IgD-negative memory B cell (primary cell): ENCODE results near the gene HS3ST3A1. TPM values are rescaled to one million over a fixed set of nuclear protein-coding genes. Genes with fewer than 3 reads are reported as not detected.
A peak's percentile ranks its signal among the peaks of the same experiment; 100 is the strongest.

Source experiments
- H3K27ac Mint-ChIP-seq, 3 donors: one replicate each; pipeline ENCODE4 v1.8.0; 2020 to 2022; ENCODE audit warnings: mild to moderate bottlenecking in 3 of 3, mixed read lengths in 3 of 3, moderate library complexity in 1 of 3
- H3K27me3 Mint-ChIP-seq: one replicate; pipeline ENCODE4 v1.8.0; 2021; ENCODE audit warnings: mixed read lengths
- H3K36me3 Mint-ChIP-seq: one replicate; pipeline ENCODE4 v1.8.0; 2020; ENCODE audit warnings: mild to moderate bottlenecking, mixed read lengths
- H3K4me1 Mint-ChIP-seq, 3 donors: one replicate each; pipeline ENCODE4 v1.8.0; 2020 to 2022; ENCODE audit warnings: mixed read lengths in 3 of 3, mild to moderate bottlenecking in 1 of 3
- H3K4me3 Mint-ChIP-seq, 4 donors: one replicate each; pipeline ENCODE4 v1.8.0; 2020 to 2022; ENCODE audit warnings: mild to moderate bottlenecking in 4 of 4, mixed read lengths in 4 of 4, moderate library complexity in 3 of 4
- H3K9me3 Mint-ChIP-seq, 3 donors: one replicate each; pipeline ENCODE4 v1.8.0; 2020 to 2021; ENCODE audit warnings: mixed read lengths in 3 of 3, mild to moderate bottlenecking in 1 of 3
- polyA plus RNA-seq: library from polyadenylated mRNA; unstranded; fragments of 300-500 nt; fragmentation: Illumina TruSeq; gene quantifications from one replicate; pipeline ENCODE4 v1.2.3, GENCODE V29; 2021

The HS3ST3A1 gene
- 0.44 TPM for polyA plus RNA-seq

DNA sequence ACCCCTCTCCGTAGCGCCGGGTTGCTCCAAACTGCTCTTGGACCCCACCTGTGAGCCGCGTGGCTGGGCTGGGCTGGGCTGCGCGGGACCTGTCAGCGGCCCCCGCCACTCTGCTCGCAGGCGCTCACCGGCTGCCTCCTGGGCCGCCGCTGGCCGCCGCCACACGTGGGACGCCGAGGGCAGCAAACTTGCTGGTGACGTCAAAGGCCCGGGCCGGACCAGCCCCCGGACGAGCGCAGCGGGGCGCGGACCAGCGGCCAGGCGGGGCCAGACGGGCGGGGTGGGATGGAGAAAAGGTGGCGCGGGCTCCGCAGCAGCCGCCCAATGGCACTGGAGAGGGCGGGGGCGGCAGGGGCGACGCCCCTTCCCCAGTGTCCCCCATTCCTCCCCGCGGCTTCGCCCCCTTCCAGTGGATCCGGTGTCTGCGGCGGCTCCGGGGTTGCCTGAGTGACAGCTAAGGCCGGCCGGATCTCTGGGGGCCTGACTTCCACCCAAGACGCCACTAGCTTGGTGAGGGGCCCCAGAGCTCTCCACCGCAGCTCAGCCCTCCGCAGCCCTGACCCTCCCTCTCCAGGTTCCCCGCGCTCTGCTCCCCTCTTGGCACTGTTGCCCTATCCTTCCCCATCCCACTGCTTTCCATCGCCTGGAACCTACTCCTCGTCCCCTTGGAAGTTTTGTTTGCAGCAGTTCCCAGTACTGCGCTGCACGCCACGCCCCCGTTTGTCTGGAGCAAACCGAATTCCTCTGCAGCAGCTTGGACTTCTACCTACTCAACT, at the start of gene HS3ST3A1:
Gene HS3ST3A1 (minus strand): TSS at position 154 of the 776 bp plus-strand sequence. CDS start 800 bp downstream, outside the sequence.
- H3K4me3 Mint-ChIP-seq = no peak within 1 kb of the TSS
- no peak within 1 kb of the TSS for H3K27ac Mint-ChIP-seq
- H3K4me1 Mint-ChIP-seq = peaks cover 2 to 10% (median 2%) of the 10 kb centered on the region in 3 donors
- no peaks in the 10 kb centered on the region for H3K9me3 Mint-ChIP-seq
- peaks cover 22% of the 10 kb centered on the region for H3K27me3 Mint-ChIP-seq
- peaks cover 3% of the 10 kb centered on the region for H3K36me3 Mint-ChIP-seq

DNA sequence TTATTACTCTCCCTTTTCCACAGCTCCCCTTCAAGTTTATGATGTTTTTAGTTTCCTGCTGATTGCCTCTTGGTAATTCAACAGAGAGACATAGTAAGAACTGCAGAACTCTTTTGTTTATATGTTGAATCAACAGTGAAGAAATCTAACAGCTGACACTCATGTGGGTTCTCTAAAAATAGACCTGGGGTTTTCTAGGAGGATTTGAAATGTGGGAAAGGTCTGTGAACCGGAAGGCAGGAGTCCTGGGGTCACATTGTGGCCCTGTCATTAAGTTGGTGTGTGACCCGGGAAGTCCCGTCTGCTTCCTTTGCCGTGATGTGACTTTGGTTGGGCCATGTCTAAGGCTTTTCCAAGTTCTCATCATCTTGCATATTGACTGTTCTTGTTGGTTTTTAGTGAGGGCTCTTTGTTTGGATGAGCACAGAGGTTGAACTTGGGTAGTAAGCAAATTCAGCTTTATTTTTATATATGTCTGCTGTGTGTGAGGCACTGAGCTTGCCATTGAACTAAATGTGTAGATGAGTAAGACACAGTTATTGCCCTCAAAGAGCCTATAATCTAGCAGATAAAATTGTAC, 48.5 kb upstream of the HS3ST3A1 start:
- Mint-ChIP-seq H3K27me3 (no peaks in the 10 kb centered on the region), H3K9me3 (no peaks in the 10 kb centered on the region), H3K27ac (no peak overlapping the region), H3K4me3 (no peak overlapping the region), H3K4me1 (no peaks in the 10 kb centered on the region), H3K36me3 (no peaks in the 10 kb centered on the region)

DNA sequence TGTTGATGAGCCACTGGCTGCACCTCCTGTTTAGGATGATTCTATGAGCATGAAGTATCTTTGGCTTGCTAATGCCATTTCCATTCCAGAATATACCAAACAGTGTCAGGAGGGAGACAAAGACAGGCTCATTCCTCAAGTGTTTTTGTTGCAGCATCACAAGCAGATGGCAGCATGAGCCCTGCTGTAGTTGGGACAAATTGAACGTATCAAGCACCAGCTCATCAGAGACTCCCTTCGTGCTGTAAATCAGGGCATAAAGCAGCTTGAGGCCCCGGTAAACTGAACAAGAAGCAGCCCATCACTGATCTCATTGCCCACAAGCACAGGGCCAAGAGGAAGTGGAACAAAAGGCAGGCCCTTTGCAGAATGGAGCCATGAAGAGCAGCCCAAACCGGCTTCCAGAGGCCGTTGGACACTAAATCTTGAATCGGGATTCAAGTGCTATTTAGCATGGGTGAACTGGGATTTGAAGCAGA, 45.9 kb upstream of the HS3ST3A1 start:
- no peaks in the 10 kb centered on the region for H3K4me1 Mint-ChIP-seq
- no peak overlapping the region for H3K27ac Mint-ChIP-seq

DNA sequence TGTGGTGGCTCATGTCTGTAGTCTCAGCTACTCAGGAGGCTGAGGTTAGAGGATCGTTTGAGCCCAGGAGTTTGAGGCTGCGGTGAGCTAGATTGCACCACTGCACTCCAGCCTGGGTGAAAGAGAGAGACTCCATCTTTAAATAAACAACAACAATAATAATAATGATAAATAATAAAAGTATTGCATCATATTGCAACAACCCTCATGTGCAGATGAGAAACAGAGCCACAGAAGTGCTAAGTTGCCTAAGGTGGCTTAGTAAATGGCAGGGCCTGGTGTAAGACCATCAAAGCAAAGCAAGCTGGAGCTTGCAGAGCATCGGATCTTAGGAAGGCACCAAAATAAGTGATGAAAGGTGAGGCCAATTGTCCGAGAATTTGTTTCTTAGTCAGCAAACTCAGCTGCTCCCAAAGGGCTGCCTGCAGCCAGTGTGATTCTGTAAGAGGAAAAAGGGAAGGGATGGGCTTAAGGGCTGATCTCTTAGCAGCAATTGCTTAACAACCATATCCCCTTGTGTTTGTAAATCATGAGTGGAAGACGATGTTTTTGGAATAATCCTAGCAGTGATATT, 45.3 kb upstream of the HS3ST3A1 start:
- peak overlapping the region in 1 of 4 donors; percentile 2 for H3K4me3 Mint-ChIP-seq
- H3K27me3 Mint-ChIP-seq = peaks cover 3% of the 10 kb centered on the region
- H3K4me1 Mint-ChIP-seq = no peaks in the 10 kb centered on the region
- no peaks in the 10 kb centered on the region for H3K9me3 Mint-ChIP-seq
- H3K27ac Mint-ChIP-seq = no peak overlapping the region
- no peaks in the 10 kb centered on the region for H3K36me3 Mint-ChIP-seq

More for the DNA sequence above, 45.9 kb upstream of the HS3ST3A1 start:
- H3K9me3 Mint-ChIP-seq = no peaks in the 10 kb centered on the region
- H3K36me3 Mint-ChIP-seq = no peaks in the 10 kb centered on the region
- H3K27me3 Mint-ChIP-seq = peaks cover 3% of the 10 kb centered on the region
- no peak overlapping the region for H3K4me3 Mint-ChIP-seq

DNA sequence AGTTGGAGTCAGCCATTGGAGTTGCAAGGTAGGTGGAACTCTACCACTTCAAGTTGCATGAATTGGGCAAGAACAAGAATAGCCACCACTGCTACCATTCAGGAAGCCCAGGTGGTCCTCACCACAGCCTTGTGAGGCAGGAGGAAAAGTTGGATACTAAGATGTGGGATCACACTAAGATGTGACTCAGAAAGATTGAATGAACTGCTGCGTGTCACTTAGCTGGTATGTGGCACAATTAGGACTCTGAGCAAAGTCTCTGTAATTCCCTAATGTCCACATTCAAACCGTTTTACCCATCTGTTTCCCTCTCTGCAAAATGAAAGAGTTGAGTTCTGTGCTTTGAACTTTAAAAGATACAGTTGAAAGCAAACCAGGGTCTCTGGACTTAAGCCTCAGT, 44.7 kb upstream of the HS3ST3A1 start:
- Mint-ChIP-seq H3K27me3 (peaks cover 3% of the 10 kb centered on the region), H3K4me1 (no peaks in the 10 kb centered on the region), H3K27ac (no peak overlapping the region), H3K4me3 (no peak overlapping the region), H3K36me3 (no peaks in the 10 kb centered on the region), H3K9me3 (no peaks in the 10 kb centered on the region)

DNA sequence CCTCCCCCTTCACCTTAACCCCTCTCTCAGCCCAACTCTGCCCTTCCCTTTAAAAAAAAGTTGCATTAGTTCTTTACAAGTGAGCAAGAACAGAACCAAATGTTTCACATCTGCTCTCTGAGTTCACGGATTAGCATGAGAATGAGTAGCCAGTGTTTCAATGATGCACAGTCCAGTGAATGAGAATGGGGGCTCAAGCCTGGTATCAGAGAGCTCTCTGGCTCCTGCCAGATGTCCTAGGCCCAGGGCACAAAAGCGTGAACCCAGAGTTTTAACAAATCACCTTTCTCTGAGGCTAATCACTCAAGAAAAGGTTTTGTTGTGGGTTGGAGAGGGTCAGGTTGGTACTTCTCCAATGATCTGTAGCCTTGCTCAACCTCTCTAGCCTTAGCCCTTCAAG, 41.5 kb upstream of the HS3ST3A1 start:
- no peaks in the 10 kb centered on the region for H3K4me1 Mint-ChIP-seq
- peaks cover 3% of the 10 kb centered on the region for H3K27me3 Mint-ChIP-seq
- no peaks in the 10 kb centered on the region for H3K9me3 Mint-ChIP-seq
- no peaks in the 10 kb centered on the region for H3K36me3 Mint-ChIP-seq
- H3K27ac Mint-ChIP-seq = no peak overlapping the region
- H3K4me3 Mint-ChIP-seq = no peak overlapping the region

DNA sequence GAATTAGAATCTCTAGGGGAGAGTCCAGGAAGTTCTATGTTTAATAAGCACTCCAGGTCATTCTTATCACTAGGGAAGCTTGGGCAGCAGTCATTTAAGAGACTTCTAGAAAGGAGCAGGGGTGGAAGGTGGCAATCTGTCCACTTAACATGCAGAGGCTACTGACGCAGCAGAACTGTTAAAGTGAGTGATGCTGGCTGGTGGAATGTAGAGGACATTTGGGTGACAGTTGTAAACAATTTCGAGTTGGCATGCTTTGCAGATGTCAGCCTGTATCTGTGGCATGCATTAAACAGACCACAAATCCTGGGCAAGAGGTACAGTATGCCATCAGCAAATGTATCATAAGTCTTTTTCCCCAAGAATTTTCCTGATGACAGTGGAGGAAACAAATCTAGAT, 40.5 kb upstream of the HS3ST3A1 start:
- Mint-ChIP-seq H3K36me3 (no peaks in the 10 kb centered on the region), H3K9me3 (no peaks in the 10 kb centered on the region)

DNA sequence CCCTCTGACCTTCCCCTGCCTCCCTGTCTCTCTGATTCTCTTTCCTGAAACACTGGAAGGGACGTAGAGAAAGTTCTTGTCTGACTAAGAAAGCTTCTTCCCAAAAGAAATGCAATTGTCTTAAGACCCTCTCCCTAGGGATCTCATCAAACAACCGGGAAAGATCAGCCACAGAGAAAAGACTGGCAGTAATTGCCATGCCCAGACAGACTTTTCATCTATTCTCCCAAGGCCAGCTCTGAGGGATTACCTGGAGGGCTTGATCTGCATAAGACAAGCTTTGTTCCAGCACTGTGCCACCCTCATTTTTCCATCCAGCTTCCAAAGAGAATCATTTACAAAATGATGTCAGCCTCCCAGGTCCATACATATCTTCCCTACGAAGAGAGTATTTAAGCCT, 38.8 kb upstream of the HS3ST3A1 start:
- Mint-ChIP-seq H3K36me3 (no peaks in the 10 kb centered on the region), H3K9me3 (no peaks in the 10 kb centered on the region), H3K4me3 (no peak overlapping the region), H3K27ac (no peak overlapping the region), H3K4me1 (no peaks in the 10 kb centered on the region), H3K27me3 (peaks cover 3% of the 10 kb centered on the region)

More for the DNA sequence above, 40.5 kb upstream of the HS3ST3A1 start:
- Mint-ChIP-seq H3K27ac (peak overlapping the region in 1 of 3 donors; percentile 21), H3K27me3 (peaks cover 3% of the 10 kb centered on the region), H3K4me3 (no peak overlapping the region), H3K4me1 (no peaks in the 10 kb centered on the region)

DNA sequence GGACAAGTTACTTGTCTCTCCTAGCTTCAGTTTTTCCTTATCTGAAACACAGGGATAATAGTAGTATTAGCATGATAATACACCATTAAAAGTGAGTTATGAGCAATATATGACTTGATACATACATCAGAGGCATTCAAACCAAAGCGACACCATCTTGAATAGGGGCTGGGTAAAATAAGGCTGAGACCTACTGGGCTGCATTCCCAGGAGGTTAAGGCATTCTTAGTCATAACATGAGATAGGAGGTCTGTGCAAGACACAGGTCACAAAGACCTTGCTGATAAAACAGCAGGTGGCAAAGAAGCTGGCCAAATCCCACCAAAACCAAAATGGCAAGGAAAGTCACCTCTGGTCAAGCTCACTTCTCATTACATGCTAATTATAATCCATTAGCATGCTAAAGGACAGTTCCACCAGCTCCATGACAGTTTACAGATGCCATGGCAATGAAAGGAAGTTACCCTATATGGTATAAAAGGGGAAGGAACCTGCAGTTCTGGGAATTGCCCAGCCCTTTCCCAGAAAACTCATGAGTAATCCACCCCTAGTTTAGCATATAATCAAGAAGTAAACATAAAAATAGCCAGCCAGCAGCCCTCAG, 37.2 kb upstream of the HS3ST3A1 start:
- Mint-ChIP-seq H3K27me3 (peaks cover 2% of the 10 kb centered on the region), H3K27ac (no peak overlapping the region), H3K4me3 (no peak overlapping the region), H3K9me3 (no peaks in the 10 kb centered on the region), H3K4me1 (no peaks in the 10 kb centered on the region), H3K36me3 (no peaks in the 10 kb centered on the region)

DNA sequence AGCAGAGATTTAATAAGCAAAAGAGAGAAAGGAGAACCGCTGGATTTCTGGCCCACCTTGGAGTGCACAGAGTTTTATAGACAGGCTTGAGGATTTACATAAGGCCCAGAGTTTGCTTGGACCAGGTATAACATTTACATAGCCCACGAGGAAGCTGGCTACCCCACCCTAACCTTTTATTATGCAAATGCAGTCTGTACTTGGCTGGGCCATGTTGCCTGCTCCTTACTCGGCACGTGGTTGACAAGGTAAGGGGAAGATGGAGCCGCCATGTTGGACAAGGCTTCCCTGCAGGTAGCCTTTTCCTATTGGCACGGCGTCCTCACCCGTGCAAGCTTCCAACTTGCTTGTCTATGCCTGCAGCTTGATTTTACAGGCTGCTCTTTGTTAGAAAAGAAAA, 35.2 kb upstream of the HS3ST3A1 start:
- H3K27me3 Mint-ChIP-seq = peaks cover 6% of the 10 kb centered on the region
- H3K36me3 Mint-ChIP-seq = no peaks in the 10 kb centered on the region
- no peak overlapping the region for H3K4me3 Mint-ChIP-seq
- no peaks in the 10 kb centered on the region for H3K9me3 Mint-ChIP-seq
- H3K27ac Mint-ChIP-seq = no peak overlapping the region
- H3K4me1 Mint-ChIP-seq = no peaks in the 10 kb centered on the region

DNA sequence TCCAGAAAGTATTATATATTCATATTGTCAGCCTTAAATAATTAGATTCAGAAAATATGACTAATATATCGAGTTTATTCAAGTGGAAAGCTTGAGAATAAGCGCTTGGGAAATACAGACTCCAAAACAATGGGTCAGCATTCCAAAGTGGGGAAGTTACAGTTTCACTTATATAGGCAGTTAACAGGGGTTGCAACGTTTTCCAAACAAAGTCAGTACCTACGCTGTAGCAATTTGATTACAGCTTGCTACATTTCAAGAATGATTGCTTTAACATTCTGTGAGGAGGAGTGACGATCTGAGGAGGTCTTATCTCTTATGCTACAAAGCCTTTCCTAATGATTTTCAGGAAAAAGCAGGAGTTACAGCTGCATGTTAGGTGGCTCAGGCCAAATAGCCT, 34.2 kb upstream of the HS3ST3A1 start:
- Mint-ChIP-seq H3K4me3 (no peak overlapping the region), H3K4me1 (no peaks in the 10 kb centered on the region), H3K27me3 (peaks cover 6% of the 10 kb centered on the region), H3K9me3 (no peaks in the 10 kb centered on the region), H3K36me3 (no peaks in the 10 kb centered on the region), H3K27ac (no peak overlapping the region)

DNA sequence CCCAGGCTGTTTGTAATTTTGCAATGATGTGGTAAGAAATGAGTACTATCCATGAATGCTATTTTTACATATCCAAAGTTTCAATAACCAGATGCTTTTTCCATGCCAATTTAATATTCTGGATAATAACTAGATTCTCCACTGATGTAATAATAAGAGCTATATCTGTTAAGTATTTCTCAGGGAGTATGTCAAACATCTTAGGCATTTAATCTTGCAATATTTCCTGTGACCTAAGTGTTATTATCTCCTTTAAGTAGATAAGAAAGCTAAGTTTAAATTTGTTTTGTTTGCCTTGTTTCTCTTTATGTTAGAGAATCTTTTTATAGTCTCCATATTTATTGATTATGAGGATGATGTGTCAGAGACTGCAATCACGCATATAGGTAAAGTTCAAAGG, 32.3 kb upstream of the HS3ST3A1 start:
- Mint-ChIP-seq H3K36me3 (no peaks in the 10 kb centered on the region), H3K27ac (no peak overlapping the region), H3K9me3 (no peaks in the 10 kb centered on the region), H3K4me1 (no peaks in the 10 kb centered on the region), H3K4me3 (no peak overlapping the region), H3K27me3 (peaks cover 6% of the 10 kb centered on the region)

DNA sequence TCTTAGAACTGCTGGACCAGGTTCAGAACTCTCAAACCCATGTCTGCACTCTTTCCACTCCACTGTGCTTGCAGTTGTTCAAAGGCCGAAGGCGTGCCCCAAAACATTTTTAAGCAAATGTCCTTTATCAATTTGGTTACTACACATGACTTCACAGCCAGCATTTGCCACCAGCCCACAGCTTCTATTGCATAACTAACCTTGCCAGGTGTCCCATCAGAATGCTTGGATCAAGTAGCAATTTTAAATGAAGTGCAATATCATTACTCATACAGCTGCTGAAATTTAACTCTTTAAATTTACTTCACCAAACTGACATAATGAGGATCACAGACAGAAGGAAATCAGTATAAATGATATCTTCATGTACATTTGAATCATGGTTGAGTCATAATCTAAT, 29.8 kb upstream of the HS3ST3A1 start:
- no peaks in the 10 kb centered on the region for H3K4me1 Mint-ChIP-seq
- no peak overlapping the region for H3K27ac Mint-ChIP-seq
- no peak overlapping the region for H3K4me3 Mint-ChIP-seq
- H3K27me3 Mint-ChIP-seq = peaks cover 6% of the 10 kb centered on the region
- H3K9me3 Mint-ChIP-seq = no peaks in the 10 kb centered on the region
- no peaks in the 10 kb centered on the region for H3K36me3 Mint-ChIP-seq

DNA sequence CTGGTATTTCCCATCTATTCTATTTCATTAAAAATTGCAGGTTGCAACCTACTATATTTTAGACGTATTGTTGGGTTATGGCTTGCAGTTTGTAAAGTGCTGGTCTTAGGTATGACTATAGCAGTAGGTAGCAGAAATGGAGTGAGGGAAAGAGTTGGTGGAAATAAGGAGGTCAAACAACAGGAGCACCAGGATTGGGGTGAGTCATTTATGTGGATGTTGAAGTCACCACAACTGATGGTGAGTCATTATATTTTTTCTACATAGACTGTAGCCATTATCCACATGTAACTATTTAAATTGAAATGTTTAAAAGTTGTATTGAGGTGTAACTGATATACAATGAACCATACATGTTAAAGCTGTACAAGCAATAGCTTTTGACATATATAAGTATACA, 25.0 kb upstream of the HS3ST3A1 start:
- H3K36me3 Mint-ChIP-seq = no peaks in the 10 kb centered on the region
- no peak overlapping the region for H3K27ac Mint-ChIP-seq
- no peak overlapping the region for H3K4me3 Mint-ChIP-seq
- no peaks in the 10 kb centered on the region for H3K4me1 Mint-ChIP-seq
- peaks cover 0 to 6% (median 0%) of the 10 kb centered on the region in 3 donors for H3K9me3 Mint-ChIP-seq
- no peaks in the 10 kb centered on the region for H3K27me3 Mint-ChIP-seq

DNA sequence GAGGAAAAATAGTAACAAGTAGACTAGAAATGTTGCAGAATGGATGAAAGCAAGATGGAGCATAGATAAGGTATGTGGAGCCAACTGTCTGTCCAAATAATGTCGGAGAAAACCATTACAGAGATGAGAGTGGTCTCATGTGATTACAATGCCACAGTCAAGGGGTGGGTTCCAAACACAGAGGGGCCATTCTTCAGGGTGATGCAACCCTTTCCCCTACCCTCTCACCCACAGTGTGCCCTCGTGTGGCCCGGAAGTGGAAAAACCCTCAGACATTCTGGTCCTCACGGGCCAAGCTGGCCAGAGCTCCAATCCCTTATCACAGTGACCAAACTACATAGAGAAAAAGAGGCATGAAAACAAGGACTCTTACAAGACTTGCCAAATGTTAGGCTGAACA, 17.7 kb upstream of the HS3ST3A1 start:
- H3K4me1 Mint-ChIP-seq = no peaks in the 10 kb centered on the region
- peaks cover 0 to 6% (median 0%) of the 10 kb centered on the region in 3 donors for H3K9me3 Mint-ChIP-seq
- H3K4me3 Mint-ChIP-seq = no peak overlapping the region
- H3K36me3 Mint-ChIP-seq = no peaks in the 10 kb centered on the region
- peaks cover 2% of the 10 kb centered on the region for H3K27me3 Mint-ChIP-seq
- H3K27ac Mint-ChIP-seq = no peak overlapping the region
